Astrocyte (in vitro differentiated cells and primary cell): Measurements from ENCODE around the gene TMEM87B. TPM values are rescaled to one million over a fixed set of nuclear protein-coding genes. Genes with fewer than 3 reads are reported as not detected.

Source experiments
- DNase-seq: peaks from one replicate; pipeline ENCODE4 v3.0.0-alpha.2; 2010; ENCODE audit warnings: low read depth
- FAIRE-seq: peaks from 2 replicates; lab custom pipeline; 2011; peaks lifted over from hg19 to GRCh38; lab: Jason Lieb, UNC
- H2AFZ ChIP-seq: 2 replicates; pipeline ENCODE4 v1.6.0; 2012; ENCODE audit warnings: low read depth, low read length, inconsistent platforms
- H3K27ac ChIP-seq: 2 replicates; pipeline ENCODE4 v1.5.1; 2011; ENCODE audit warnings: low read depth, low read length, inconsistent platforms
- H3K27me3 ChIP-seq: 2 replicates; pipeline ENCODE4 v1.6.0; 2011; ENCODE audit warnings: low read length, inconsistent platforms; ENCODE audit not compliant: insufficient read depth
- H3K36me3 ChIP-seq: 2 replicates; pipeline ENCODE4 v1.5.1; 2011; ENCODE audit warnings: low read length, inconsistent platforms; ENCODE audit not compliant: insufficient read depth
- H3K4me1 ChIP-seq: 2 replicates; pipeline ENCODE4 v1.5.1; 2011; ENCODE audit warnings: low read length, inconsistent platforms; ENCODE audit not compliant: insufficient read depth
- H3K4me2 ChIP-seq: 2 replicates; pipeline ENCODE4 v1.6.0; 2012; ENCODE audit warnings: low read length, inconsistent platforms
- H3K4me3 ChIP-seq: 2 replicates; pipeline ENCODE4 v1.5.1; 2011; ENCODE audit warnings: low read depth, mild to moderate bottlenecking, low read length, inconsistent platforms; ENCODE audit not compliant: insufficient read depth
- H3K79me2 ChIP-seq: 2 replicates; pipeline ENCODE4 v1.6.0; 2012; ENCODE audit warnings: mild to moderate bottlenecking, low read length, inconsistent platforms; ENCODE audit not compliant: insufficient read depth
- H3K9ac ChIP-seq: 2 replicates; pipeline ENCODE4 v1.6.0; 2012; ENCODE audit warnings: mild to moderate bottlenecking, low read length, inconsistent platforms
- H3K9me3 ChIP-seq: 2 replicates; pipeline ENCODE4 v1.5.1; 2012; ENCODE audit warnings: low read depth, mild to moderate bottlenecking, low read length, inconsistent platforms; ENCODE audit not compliant: insufficient read depth
- H4K20me1 ChIP-seq: 2 replicates; pipeline ENCODE4 v1.6.0; 2012; ENCODE audit warnings: low read length, inconsistent platforms; ENCODE audit not compliant: insufficient read depth
- H3K27ac Mint-ChIP-seq: one replicate; pipeline ENCODE4 v1.8.0; 2021; ENCODE audit warnings: mild to moderate bottlenecking, mixed read lengths; ENCODE audit not compliant: unreplicated experiment
- H3K27me3 Mint-ChIP-seq: one replicate; pipeline ENCODE4 v1.8.0; 2021; ENCODE audit warnings: low read depth, mixed read lengths; ENCODE audit not compliant: unreplicated experiment
- H3K36me3 Mint-ChIP-seq: one replicate; pipeline ENCODE4 v1.8.0; 2021; ENCODE audit warnings: low read depth, mixed read lengths; ENCODE audit not compliant: unreplicated experiment
- H3K4me1 Mint-ChIP-seq: one replicate; pipeline ENCODE4 v1.8.0; 2021; ENCODE audit warnings: low read depth, mixed read lengths; ENCODE audit not compliant: unreplicated experiment
- H3K4me3 Mint-ChIP-seq: one replicate; pipeline ENCODE4 v1.8.0; 2021; ENCODE audit warnings: mild to moderate bottlenecking, moderate library complexity, mixed read lengths; ENCODE audit not compliant: unreplicated experiment
- H3K9me3 Mint-ChIP-seq: one replicate; pipeline ENCODE4 v1.8.0; 2021; ENCODE audit warnings: mild to moderate bottlenecking, mixed read lengths; ENCODE audit not compliant: unreplicated experiment
- CTCF ChIP-seq: IDR thresholded peaks from 2 replicates; pipeline ENCODE4 v1.5.1; 2011; ENCODE audit warnings: low read depth, mild to moderate bottlenecking, inconsistent platforms, low read length, moderate library complexity; ENCODE audit not compliant: insufficient read depth
- EZH2 ChIP-seq: IDR thresholded peaks from 2 replicates; pipeline ENCODE4 v1.6.1; 2012; ENCODE audit warnings: mild to moderate bottlenecking, low read length, inconsistent platforms; ENCODE audit not compliant: insufficient read depth
- total RNA-seq: library from RNA; stranded (reverse); gene quantifications from 2 replicates; pipeline ENCODE4 v1.2.1, GENCODE V29; 2021

TMEM87B gene
- total RNA-seq, 1 donor from 2014 or later, result 27.2 TPM

DNA sequence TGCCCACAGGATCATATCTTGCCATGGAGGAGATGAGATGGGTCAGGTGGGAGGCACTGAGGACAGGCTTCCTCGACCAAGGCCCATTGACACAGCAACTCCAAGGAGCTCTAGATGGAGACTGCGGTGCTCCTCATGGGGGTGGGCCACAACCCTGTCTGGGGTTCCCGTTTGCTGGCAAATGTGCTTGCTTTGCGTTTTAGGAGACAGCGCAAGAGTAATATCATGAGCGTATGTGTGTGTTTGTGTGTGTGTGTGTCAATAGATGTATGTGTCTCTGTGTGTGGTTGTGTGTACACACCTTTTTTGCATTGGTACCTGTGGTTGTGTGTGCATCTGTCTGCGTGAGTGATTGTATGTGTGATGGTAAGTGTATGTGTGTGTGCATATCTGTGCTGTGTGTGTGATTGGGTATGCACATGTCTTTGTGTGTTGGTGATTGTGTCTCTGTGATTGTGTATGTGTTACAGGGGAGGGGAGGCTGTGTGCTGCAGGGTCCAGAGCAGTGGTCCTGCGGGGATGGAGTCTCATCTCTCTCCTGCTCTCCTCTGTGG lies 87.5 kb downstream of the TMEM87B start:
- H3K4me3 ChIP-seq, result no peak overlapping the region
- Mint-ChIP-seq H3K27ac (no peak overlapping the region), H3K27me3 (peaks cover 30% of the 10 kb centered on the region), H3K4me1 (no peaks in the 10 kb centered on the region), H3K4me3 (no peak overlapping the region), H3K9me3 (no peaks in the 10 kb centered on the region), H3K36me3 (no peaks in the 10 kb centered on the region)
- TF ChIP-seq EZH2, result no peak
- no peaks in the 10 kb centered on the region for H3K36me3 ChIP-seq
- H3K9ac ChIP-seq, result no peak overlapping the region
- no peaks in the 10 kb centered on the region for H3K79me2 ChIP-seq
- no peak overlapping the region for H3K4me2 ChIP-seq
- H3K27me3 ChIP-seq, result peaks cover 8% of the 10 kb centered on the region
- H3K9me3 ChIP-seq, result no peaks in the 10 kb centered on the region
- FAIRE-seq, result no peak
- H3K4me1 ChIP-seq, result peaks cover 5% of the 10 kb centered on the region
- no peaks in the 10 kb centered on the region for H4K20me1 ChIP-seq
- no peak overlapping the region for H2AFZ ChIP-seq
- no peak for DNase-seq
- H3K27ac ChIP-seq, result no peak overlapping the region

GRCh38 chr2:112143150-112143549 lies 88.1 kb downstream of the TMEM87B start:
- H3K9ac ChIP-seq, result no peak overlapping the region
- FAIRE-seq, result no peak
- Mint-ChIP-seq H3K27ac (no peak overlapping the region), H3K27me3 (peaks cover 26% of the 10 kb centered on the region), H3K36me3 (no peaks in the 10 kb centered on the region), H3K4me1 (peaks cover 3% of the 10 kb centered on the region), H3K9me3 (no peaks in the 10 kb centered on the region), H3K4me3 (no peak overlapping the region)
- DNase-seq, result no peak
- no peak overlapping the region for H3K4me3 ChIP-seq
- H3K27me3 ChIP-seq, result peaks cover 6% of the 10 kb centered on the region
- H3K79me2 ChIP-seq, result no peaks in the 10 kb centered on the region
- no peak overlapping the region for H2AFZ ChIP-seq
- no peak overlapping the region for H3K27ac ChIP-seq
- TF ChIP-seq CTCF (no peak), EZH2 (no peak)
- H3K4me1 ChIP-seq, result no peaks in the 10 kb centered on the region
- H3K4me2 ChIP-seq, result no peak overlapping the region
- H3K9me3 ChIP-seq, result no peaks in the 10 kb centered on the region
- H4K20me1 ChIP-seq, result no peaks in the 10 kb centered on the region
- H3K36me3 ChIP-seq, result no peaks in the 10 kb centered on the region

DNA sequence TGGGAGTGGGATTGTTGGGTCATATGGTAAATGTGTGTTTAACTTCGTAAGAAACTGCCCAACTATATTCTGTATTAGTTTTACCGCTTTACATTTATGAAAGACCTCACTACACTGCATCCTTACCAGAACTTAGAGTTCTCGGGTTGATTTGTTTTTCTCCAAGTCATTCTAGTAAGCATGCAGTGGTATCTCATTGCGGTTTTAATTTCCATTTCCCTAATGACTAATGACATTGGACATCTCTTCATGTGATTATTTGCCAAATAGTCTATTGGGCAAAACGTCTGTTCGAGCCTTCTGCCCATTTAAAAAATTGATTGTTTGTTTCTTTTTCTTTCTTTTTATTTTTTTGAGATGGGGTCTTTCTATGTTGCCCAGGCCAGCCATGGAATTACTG lies 89.9 kb downstream of the TMEM87B start:
- FAIRE-seq (peak; percentile 9), DNase-seq (no peak)
- TF ChIP-seq CTCF (no peak), EZH2 (no peak)
- H3K9ac ChIP-seq, result no peak overlapping the region
- H3K4me1 ChIP-seq, result peaks cover 3% of the 10 kb centered on the region
- no peaks in the 10 kb centered on the region for H3K79me2 ChIP-seq
- Mint-ChIP-seq H3K4me3 (no peak overlapping the region), H3K9me3 (no peaks in the 10 kb centered on the region), H3K4me1 (peaks cover 7% of the 10 kb centered on the region), H3K36me3 (peaks cover 2% of the 10 kb centered on the region), H3K27ac (no peak overlapping the region), H3K27me3 (peaks cover 26% of the 10 kb centered on the region)
- no peaks in the 10 kb centered on the region for H3K36me3 ChIP-seq
- H3K4me3 ChIP-seq, result no peak overlapping the region
- peaks cover 6% of the 10 kb centered on the region for H3K27me3 ChIP-seq
- no peak overlapping the region for H3K27ac ChIP-seq
- H2AFZ ChIP-seq, result no peak overlapping the region
- H3K4me2 ChIP-seq, result no peak overlapping the region
- H4K20me1 ChIP-seq, result no peaks in the 10 kb centered on the region
- H3K9me3 ChIP-seq, result no peaks in the 10 kb centered on the region
